SHP77 treated with DMSO at 0.1 percent for 48 hours (cell line): ENCODE results near the gene EPHA8.

ENCODE experiments used
- DNase-seq: peaks from one replicate; lab custom pipeline; 2025; lab: John Stamatoyannopoulos, UW

Gene EPHA8

GRCh38 chr1:22536506-22536905 lies 26.8 kb upstream of the EPHA8 start:
- DNase-seq = no peak

- DNase-seq = no peak
Observed at GRCh38 chr1:22537441-22538139, 25.7 kb upstream of the EPHA8 start.

- DNase-seq = no peak
Observed at GRCh38 chr1:22539510-22540118, 23.7 kb upstream of the EPHA8 start.

- DNase-seq = no peak
Observed at GRCh38 chr1:22540337-22540736, 23.0 kb upstream of the EPHA8 start.

- DNase-seq = no peak
Observed at GRCh38 chr1:22542886-22543285, 20.4 kb upstream of the EPHA8 start.

- DNase-seq = no peak
Observed at GRCh38 chr1:22543679-22544078, 19.6 kb upstream of the EPHA8 start.

DNA sequence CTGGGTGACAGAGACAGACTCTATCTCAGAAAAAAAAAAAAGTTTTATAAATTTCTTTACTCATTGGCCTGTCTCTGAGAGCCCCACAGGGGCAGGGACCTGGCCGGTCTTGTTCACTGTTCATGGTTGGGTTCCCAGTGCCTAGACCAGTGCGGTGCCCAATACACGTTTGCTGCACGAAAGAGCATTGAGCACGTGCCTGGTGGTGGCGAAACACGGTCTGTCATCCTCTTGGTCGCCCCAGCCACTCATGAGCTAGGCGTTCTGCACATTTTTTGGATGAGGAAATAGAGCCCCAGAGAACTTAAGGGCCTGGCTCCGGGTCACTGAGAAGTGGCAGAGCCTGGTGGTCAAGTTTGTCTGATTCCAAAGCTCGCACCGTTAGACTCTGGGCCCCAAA lies 18.7 kb upstream of the EPHA8 start:
- DNase-seq = no peak

DNA sequence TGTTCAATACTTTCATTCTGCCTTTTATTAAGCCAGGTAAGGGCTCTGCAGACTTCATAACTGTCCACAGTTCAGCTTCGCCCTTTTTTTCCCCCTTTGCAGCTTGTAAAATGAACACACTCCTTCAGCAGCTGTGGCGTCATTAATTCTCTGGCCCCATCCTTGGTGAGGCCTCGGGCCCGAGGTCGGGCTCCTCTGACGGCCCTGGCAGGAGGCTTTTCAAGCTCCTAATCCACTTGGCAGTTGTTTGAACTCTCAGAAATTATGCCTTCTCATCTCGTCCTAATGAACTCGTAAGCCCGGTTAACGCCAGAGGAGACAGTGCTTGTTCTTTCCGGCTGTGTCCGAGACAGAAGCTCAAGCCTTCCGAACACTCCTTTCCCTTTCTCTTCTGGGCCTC lies 18.1 kb upstream of the EPHA8 start:
- DNase-seq = no peak

DNA sequence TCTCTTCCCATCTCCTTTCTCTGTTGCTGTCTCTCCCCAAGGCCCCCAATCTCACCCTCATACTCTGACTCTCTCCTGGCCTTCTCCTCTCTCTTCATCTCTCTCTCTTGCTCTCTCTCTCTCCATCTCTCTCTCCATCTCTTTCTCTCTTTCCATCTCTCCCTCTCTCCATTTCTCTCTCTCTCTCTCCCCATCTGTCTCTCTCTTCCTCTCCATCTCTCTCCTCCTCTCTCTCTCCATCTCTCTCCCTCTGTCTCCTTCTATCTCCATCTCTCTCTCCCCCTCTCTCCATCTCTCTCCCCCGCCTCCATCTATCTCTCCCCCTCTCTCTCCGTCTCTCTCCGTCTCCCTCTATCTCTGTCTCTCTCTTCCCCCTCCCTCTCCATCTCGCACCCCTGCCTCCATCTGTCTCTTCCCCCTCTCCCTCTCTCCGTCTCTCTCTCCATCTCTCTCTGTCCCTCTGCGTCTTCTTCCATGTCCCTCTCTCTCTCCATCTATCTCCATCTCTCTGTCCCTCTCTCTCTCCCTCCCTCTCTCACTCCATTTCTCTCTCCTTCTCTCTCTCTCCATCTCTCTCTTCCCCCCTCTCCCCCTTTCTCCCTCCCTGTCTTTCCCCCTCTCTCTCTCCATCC lies 16.0 kb upstream of the EPHA8 start:
- no peak for DNase-seq

- no peak for DNase-seq
Observed at GRCh38 chr1:22547818-22548462, 15.3 kb upstream of the EPHA8 start.

DNA sequence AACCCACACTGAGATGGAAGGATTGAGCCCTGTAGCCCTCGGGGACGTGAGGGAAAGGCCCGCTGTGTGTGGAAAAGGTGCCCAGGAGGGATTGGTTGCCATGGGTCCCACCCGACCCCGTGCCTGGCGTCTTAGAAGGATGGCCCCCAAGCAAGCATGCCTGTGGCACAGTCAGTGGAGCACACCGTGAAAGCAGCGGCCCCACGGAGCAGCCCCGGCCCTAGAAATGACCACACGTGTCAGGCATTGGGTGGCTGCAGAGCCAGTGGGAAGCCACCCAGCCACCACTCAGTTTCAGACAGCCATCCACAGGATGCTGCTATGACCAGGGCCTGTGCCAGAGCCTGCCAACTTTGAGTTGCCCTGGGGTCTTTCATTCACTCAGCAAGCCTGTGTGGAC lies 13.3 kb upstream of the EPHA8 start:
- DNase-seq = no peak

DNA sequence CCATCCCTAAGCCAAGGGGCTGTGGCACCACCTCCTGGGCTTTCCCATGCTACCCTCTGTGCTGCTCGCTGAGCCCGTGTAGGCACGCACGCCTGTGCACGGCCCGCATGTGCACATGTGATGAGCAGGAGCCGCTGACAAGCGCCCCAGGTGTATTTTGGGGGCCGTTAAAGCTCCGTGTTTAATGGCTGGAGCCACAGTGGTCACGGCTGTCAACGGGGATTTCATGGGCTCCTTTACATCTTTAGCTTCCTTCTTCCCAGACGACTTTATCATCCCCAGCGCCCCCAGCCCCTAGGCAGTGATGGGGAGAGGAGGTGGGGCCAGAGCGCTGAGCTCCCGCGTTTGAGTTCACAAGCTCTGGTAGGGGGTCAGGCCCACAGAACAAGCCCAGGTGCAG lies 11.7 kb upstream of the EPHA8 start:
- no peak for DNase-seq

DNA sequence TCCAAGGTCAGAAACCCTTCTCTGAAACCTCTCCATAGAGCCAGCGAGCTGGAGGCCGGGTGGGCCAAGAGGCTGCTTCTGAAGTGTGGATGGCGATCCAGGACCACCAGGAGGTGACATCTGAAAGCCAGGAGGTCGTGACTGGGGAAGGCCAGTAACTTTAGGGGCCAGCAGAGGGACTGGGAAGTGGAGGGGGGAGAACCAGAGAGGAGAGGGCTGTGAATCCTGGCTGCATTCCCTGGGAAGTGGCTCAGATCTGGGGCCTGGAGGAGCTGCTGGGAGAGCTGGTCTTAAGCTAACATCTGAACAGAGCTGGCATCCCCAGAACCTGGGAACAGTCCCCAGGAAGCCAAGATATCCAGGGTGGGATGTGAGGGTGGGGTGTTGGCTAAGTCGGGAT lies 11.3 kb upstream of the EPHA8 start:
- no peak for DNase-seq

- DNase-seq = no peak
Observed at GRCh38 chr1:22553104-22553880, 10.0 kb upstream of the EPHA8 start.

- DNase-seq = no peak
Observed at GRCh38 chr1:22553991-22554522, 9.2 kb upstream of the EPHA8 start.

DNA sequence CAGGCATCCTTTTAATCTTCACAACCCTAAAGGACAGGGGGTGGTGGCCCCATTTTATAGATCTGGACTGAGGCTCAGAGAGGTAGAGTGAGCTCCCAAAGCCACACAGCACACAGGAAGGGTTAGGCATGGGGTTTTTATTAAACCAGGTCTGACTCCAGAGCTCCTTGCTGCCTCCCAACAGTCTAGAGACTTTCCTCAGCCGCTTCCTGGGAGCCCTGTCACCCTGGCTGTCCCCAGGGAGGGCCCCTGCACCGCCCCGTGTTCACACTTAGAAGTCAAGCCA lies 8.0 kb upstream of the EPHA8 start:
- DNase-seq = no peak

DNA sequence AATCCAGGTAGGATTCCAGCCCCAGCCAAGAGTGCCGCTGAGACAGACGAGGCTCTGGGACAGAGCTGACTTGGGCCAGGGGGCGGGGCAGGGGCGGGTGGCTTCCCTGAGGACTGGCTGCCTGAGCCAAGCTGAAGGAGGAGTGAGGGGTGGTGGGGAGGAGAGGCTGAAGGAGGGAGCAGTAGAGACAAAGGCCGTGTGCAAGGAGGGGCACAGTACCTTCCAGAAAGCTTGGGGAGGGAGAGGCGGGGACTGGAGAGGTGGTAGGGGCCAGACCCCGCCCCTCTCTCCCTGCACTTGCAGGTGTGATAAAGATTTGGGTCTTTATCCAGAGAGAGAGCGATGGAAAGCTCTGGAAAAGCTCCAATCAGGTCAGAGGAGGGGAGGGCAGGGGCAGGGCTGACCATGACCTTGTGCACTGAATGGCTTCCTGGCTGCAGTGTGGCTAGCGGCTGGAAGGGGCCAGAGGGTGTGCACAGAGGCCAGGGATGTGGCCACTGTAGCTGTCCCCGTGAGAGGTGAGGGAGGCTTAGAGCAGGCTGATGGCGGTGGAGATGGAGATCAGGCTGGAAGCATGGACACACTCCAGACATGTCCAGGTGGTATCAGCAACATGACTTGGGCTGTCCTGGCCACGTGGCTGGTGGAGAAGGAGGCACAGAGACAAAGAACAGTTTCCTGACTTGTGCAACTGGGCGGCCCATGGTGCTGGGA lies 6.7 kb upstream of the EPHA8 start:
- no peak for DNase-seq

GRCh38 chr1:22557341-22557950 lies 5.8 kb upstream of the EPHA8 start:
- peak; percentile 62 for DNase-seq

- no peak for DNase-seq
Observed at GRCh38 chr1:22563671-22564602, 648 bp downstream of the EPHA8 start.

DNA sequence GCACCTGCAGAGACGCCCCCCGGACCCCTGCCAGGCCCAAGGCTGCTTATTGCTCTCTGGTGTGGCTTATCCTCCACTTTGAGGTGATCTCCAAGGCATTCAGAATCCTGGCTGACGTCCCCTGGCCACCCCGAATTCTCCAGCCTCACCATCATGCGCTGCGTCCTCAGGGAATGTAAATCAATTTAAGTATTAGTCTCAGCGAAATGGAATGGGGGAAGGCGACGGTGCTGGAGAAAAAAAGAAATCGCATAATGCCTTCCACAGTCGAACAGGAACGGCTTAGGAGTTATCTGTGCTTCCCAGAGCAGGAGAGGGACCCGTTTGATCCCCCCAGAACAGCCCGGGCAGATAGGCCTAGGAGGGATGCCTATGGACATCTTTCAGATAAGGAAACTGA lies 2.9 kb downstream of the EPHA8 start:
- no peak for DNase-seq
